IMR-90 (cell line): ENCODE measurements around the gene STEAP3. TPM values are rescaled to one million over a fixed set of nuclear protein-coding genes. Genes with fewer than 3 reads are reported as not detected.

Experiments
- ATAC-seq: fragments of 200-7000 bp; cut with Tn5 transposase; 2 replicates; pipeline ENCODE4 v1.9.1; 2020; ENCODE audit warnings: low read depth, mild to moderate bottlenecking, moderate library complexity
- BruUV-seq: library from RNA; stranded (reverse); fragments of 400-500 nt; replicated peaks from 2 replicates; lab custom pipeline; 2021; lab: Mats Ljungman, UMichigan
- CTCF ChIA-PET: fragments of 300-600 bp; formaldehyde crosslinking; extraction: SDS; loops from one replicate; lab custom pipeline; 2021; ENCODE audit warnings: antibody characterized with exemption; lab: Yijun Ruan, JAX
- POLR2A ChIA-PET: fragments of 300-600 bp; sonication (Branson Sonifier 250); formaldehyde crosslinking; loops from one replicate; lab custom pipeline; 2022; ENCODE audit warnings: antibody characterized with exemption; ENCODE audit not compliant: unreplicated experiment; lab: Charles Lee
- DNase-seq: peaks from one replicate; pipeline ENCODE4 v3.0.0; 2013
- H2AFZ ChIP-seq: replicated peaks from 2 replicates; pipeline ENCODE3; 2013; ENCODE audit warnings: low read length, mild to moderate bottlenecking; ENCODE audit not compliant: poor library complexity
- H2AK5ac ChIP-seq: 2 replicates; pipeline ENCODE4 v1.6.1; 2013; ENCODE audit warnings: low read depth, low read length, inconsistent platforms
- H2AK9ac ChIP-seq: replicated peaks from 2 replicates; pipeline ENCODE3; 2013; ENCODE audit warnings: mild to moderate bottlenecking, low read depth, low read length, moderate library complexity; ENCODE audit not compliant: poor library complexity
- H2BK120ac ChIP-seq: 2 replicates; pipeline ENCODE4 v1.6.1; 2013; ENCODE audit warnings: low read depth, low read length, inconsistent platforms
- H2BK15ac ChIP-seq: 3 replicates; pipeline ENCODE4 v1.6.1; 2013; ENCODE audit warnings: low read depth, low read length, inconsistent platforms
- H2BK20ac ChIP-seq: 2 replicates; pipeline ENCODE4 v1.6.1; 2013; ENCODE audit warnings: low read depth, mild to moderate bottlenecking, inconsistent platforms, low read length, moderate library complexity
- H2BK5ac ChIP-seq: 2 replicates; pipeline ENCODE4 v1.6.1; 2013; ENCODE audit warnings: mild to moderate bottlenecking, low read depth, low read length, inconsistent platforms; ENCODE audit not compliant: poor library complexity, severe bottlenecking
- H3K14ac ChIP-seq: replicated peaks from 2 replicates; pipeline ENCODE4 v1.6.1; 2013; ENCODE audit warnings: low read depth, low read length, inconsistent platforms
- H3K18ac ChIP-seq: 2 replicates; pipeline ENCODE4 v1.6.1; 2013; ENCODE audit warnings: low read depth, low read length, control low read depth
- H3K23ac ChIP-seq: 2 replicates; pipeline ENCODE4 v1.6.1; 2013; ENCODE audit warnings: low read depth, low read length, inconsistent platforms
- H3K27ac ChIP-seq: 2 replicates; pipeline ENCODE4 v1.5.1; 2013; ENCODE audit warnings: mild to moderate bottlenecking, control low read depth, low read length; ENCODE audit not compliant: insufficient read depth
- H3K27me3 ChIP-seq: 2 replicates; pipeline ENCODE4 v1.6.1; 2013; ENCODE audit warnings: low read length; ENCODE audit not compliant: control insufficient read depth, insufficient read depth
- H3K36me3 ChIP-seq: 2 replicates; pipeline ENCODE4 v1.6.1; 2013; ENCODE audit warnings: low read length, mixed read lengths; ENCODE audit not compliant: control insufficient read depth, insufficient read depth
- H3K4ac ChIP-seq: 2 replicates; pipeline ENCODE4 v1.6.1; 2013; ENCODE audit warnings: low read depth, low read length, inconsistent platforms
- H3K4me1 ChIP-seq: 2 replicates; pipeline ENCODE4 v1.6.1; 2013; ENCODE audit warnings: low read length, mixed read lengths; ENCODE audit not compliant: control insufficient read depth, insufficient read depth
- H3K4me2 ChIP-seq: 2 replicates; pipeline ENCODE4 v1.6.1; 2013; ENCODE audit warnings: low read depth, mild to moderate bottlenecking, control low read depth, low read length, moderate library complexity
- H3K4me3 ChIP-seq: 2 replicates; pipeline ENCODE4 v1.5.1; 2013; ENCODE audit warnings: low read depth, mild to moderate bottlenecking, control low read depth, low read length, moderate library complexity; ENCODE audit not compliant: insufficient read depth
- H3K56ac ChIP-seq: 2 replicates; pipeline ENCODE4 v1.6.1; 2013; ENCODE audit warnings: low read length, inconsistent platforms; ENCODE audit not compliant: insufficient read depth; ENCODE audit errors: extremely low read depth
- H3K79me1 ChIP-seq, 2 experiments: 2 replicates each; pipeline ENCODE4 v1.6.1; 2013; ENCODE audit warnings: low read length in 2 of 2, inconsistent platforms in 1 of 2, low read depth in 1 of 2
- H3K9ac ChIP-seq: 2 replicates; pipeline ENCODE4 v1.6.1; 2013; ENCODE audit warnings: low read depth, low read length, control low read depth
- H3K9me1 ChIP-seq: 2 replicates; pipeline ENCODE4 v1.6.1; 2013; ENCODE audit warnings: low read length, inconsistent platforms; ENCODE audit not compliant: insufficient read depth
- H3K9me3 ChIP-seq: 2 replicates; pipeline ENCODE4 v1.6.1; 2013; ENCODE audit warnings: low read length; ENCODE audit not compliant: control insufficient read depth, insufficient read depth
- H4K20me1 ChIP-seq: 2 replicates; pipeline ENCODE4 v1.6.1; 2013; ENCODE audit warnings: low read length, inconsistent platforms; ENCODE audit not compliant: insufficient read depth
- H4K5ac ChIP-seq: 2 replicates; pipeline ENCODE4 v1.6.1; 2013; ENCODE audit warnings: mild to moderate bottlenecking, low read depth, low read length, control low read depth
- H4K8ac ChIP-seq, 2 experiments: 2 replicates each; pipeline ENCODE4 v1.6.1; 2013; ENCODE audit warnings: low read depth in 2 of 2, low read length in 2 of 2, control low read depth in 1 of 2, inconsistent platforms in 1 of 2
- H4K91ac ChIP-seq: 2 replicates; pipeline ENCODE4 v1.6.1; 2013; ENCODE audit warnings: low read depth, low read length, inconsistent platforms; ENCODE audit not compliant: insufficient read depth
- BHLHE40 ChIP-seq: fragments of 150-350 bp; IDR thresholded peaks from 2 replicates; pipeline ENCODE4 v1.6.1; 2016; ENCODE audit warnings: mild to moderate bottlenecking, low read depth, low read length
- CEBPB ChIP-seq: IDR thresholded peaks from 2 replicates; pipeline ENCODE4 v1.6.1; 2012; ENCODE audit warnings: low read depth, low read length, improper control_type of control experiment
- CHD1 ChIP-seq: IDR thresholded peaks from 2 replicates; pipeline ENCODE4 v1.6.1; 2012; ENCODE audit warnings: low read depth, low read length, improper control_type of control experiment
- CTCF ChIP-seq: conservative IDR thresholded peaks from 2 replicates; pipeline ENCODE4 v1.5.1; 2012; ENCODE audit warnings: mild to moderate bottlenecking, low read depth, low read length, improper control_type of control experiment
- FOS ChIP-seq: fragments of 150-350 bp; IDR thresholded peaks from 2 replicates; pipeline ENCODE4 v1.6.1; 2016; ENCODE audit warnings: low read depth, low read length
- MAFK ChIP-seq: IDR thresholded peaks from 2 replicates; pipeline ENCODE4 v1.6.1; 2012; ENCODE audit warnings: low read depth, low read length, improper control_type of control experiment
- MAZ ChIP-seq: IDR thresholded peaks from 2 replicates; pipeline ENCODE4 v1.6.1; 2012; ENCODE audit warnings: low read depth, mild to moderate bottlenecking, low read length, improper control_type of control experiment, moderate library complexity, borderline replicate concordance
- MXI1 ChIP-seq: IDR thresholded peaks from 2 replicates; pipeline ENCODE4 v1.6.1; 2012; ENCODE audit warnings: low read depth, mild to moderate bottlenecking, low read length, moderate library complexity, borderline replicate concordance
- NFE2L2 ChIP-seq: fragments of 150-350 bp; IDR thresholded peaks from 2 replicates; pipeline ENCODE4 v1.6.1; 2016; ENCODE audit warnings: low read depth, mild to moderate bottlenecking, low read length
- POLR2A ChIP-seq: IDR thresholded peaks from 2 replicates; pipeline ENCODE4 v1.6.1; 2012; ENCODE audit warnings: mild to moderate bottlenecking, low read depth, low read length
- RAD21 ChIP-seq: IDR thresholded peaks from 2 replicates; pipeline ENCODE4 v1.6.1; 2012; ENCODE audit warnings: low read length, improper control_type of control experiment
- RCOR1 ChIP-seq: IDR thresholded peaks from 2 replicates; pipeline ENCODE4 v1.6.1; 2012; ENCODE audit warnings: mild to moderate bottlenecking, low read length, improper control_type of control experiment; ENCODE audit not compliant: insufficient replicate concordance
- RFX5 ChIP-seq: IDR thresholded peaks from 2 replicates; pipeline ENCODE4 v1.8.0; 2012; ENCODE audit warnings: low read depth, mild to moderate bottlenecking, low read length, moderate library complexity
- SMC3 ChIP-seq: fragments of 150-350 bp; IDR thresholded peaks from 2 replicates; pipeline ENCODE4 v1.6.1; 2016; ENCODE audit warnings: low read depth, mild to moderate bottlenecking, antibody characterized with exemption, low read length, moderate library complexity
- WGBS, 2 experiments: methylation state at CpG; one replicate each; pipeline versions ENCODE4 v1.1.5 to v1.1.7; 2013; ENCODE audit warnings: missing lambda C conversion rate in 2 of 2; ENCODE audit not compliant: insufficient read length in 1 of 2; ENCODE audit errors: extremely low coverage in 2 of 2; 5-methylcytosine and 5-hydroxymethylcytosine counted together
- dilution Hi-C: fragments of 300-500 bp; cut with HindIII; formaldehyde crosslinking; loops from one replicate; pipeline ENCODE4 v1.14.3; 2018; ENCODE audit warnings: low sequenced_read_pairs; ENCODE audit not compliant: unreplicated experiment
- in situ Hi-C: fragments of 300-500 bp; cut with MboI; formaldehyde crosslinking; loops from 3 replicates; pipeline ENCODE4 v1.14.3; 2019; ENCODE audit warnings: low sequenced_read_pairs, inconsistent platforms, mixed read lengths
- intact Hi-C: fragments of 100-400 bp; cut with micrococcal nuclease; formaldehyde crosslinking; loops from 2 replicates; pipeline ENCODE4 v1.10.0; 2022
- polyA plus RNA-seq, 3 experiments: library from polyadenylated mRNA; depleted of rRNA; stranded (reverse); fragments of >200 nt; gene quantifications; 2 replicates each; pipeline ENCODE4 v1.2.3, GENCODE V29; 2012; ENCODE audit warnings: low replicate concordance in 1 of 3
- total RNA-seq: library from RNA; depleted of rRNA; stranded (reverse); fragments of >200 nt; gene quantifications from 2 replicates; pipeline ENCODE4 v1.2.3, GENCODE V29; 2012
- TF ChIP-seq, protein P1 (sequence below): fragments of 150-350 bp; IDR thresholded peaks from 2 replicates; pipeline ENCODE4 v1.6.1; 2016; ENCODE audit warnings: low read depth, mild to moderate bottlenecking, low read length, moderate library complexity, borderline replicate concordance
- TF ChIP-seq, protein P2 (sequence below): fragments of 150-350 bp; IDR thresholded peaks from 2 replicates; pipeline ENCODE4 v1.6.1; 2017; ENCODE audit warnings: mild to moderate bottlenecking, antibody characterized with exemption, low read length, low read depth

The STEAP3 gene
- total and polyA plus RNA-seq, 2 of the 4 experiments (the other 2 are of a cell fraction) = 19.4 to 43.9 TPM

DNA sequence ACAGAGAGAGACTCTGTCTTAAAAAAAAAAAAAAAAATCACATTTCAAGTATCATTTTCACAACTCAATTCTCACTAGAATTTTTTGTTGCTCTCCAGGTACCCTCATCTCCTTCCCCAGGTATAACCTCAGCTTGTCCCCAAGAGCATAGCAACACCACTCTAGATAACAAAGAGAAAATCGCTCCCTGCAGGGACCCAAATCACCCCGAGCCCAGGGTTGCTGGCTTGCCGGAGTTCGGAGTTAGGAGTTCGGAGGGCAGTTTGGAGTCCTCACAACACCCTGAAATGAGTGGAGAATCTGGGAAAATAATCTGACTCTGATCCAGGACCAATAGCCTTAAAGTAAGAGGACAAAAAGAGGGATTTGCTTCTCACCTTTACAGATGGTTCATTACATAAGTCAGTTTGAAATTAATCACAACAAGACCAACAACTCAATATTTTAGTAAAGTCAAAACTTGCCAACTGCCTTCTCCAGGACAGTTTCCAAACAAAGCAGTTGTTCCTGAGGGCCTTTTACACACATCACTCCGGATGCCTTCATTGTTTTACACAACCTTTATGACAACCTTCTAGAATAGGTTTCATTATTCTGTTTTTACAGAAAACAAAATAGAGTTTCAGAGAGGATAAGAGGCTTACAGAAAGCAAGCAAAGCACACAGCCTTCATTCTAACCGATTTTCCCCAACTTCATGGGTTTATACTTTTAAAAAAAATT is 83.9 kb downstream of the STEAP3 start:
- Histone ChIP-seq H2AK5ac (no peak overlapping the region), H3K27ac (no peak overlapping the region), H3K4me3 (no peak overlapping the region), H3K18ac (no peak overlapping the region), H2BK15ac (no peak overlapping the region), H3K27me3 (no peaks in the 10 kb centered on the region), H3K4me1 (no peaks in the 10 kb centered on the region), H3K4ac (no peak overlapping the region), H3K9me1 (no peaks in the 10 kb centered on the region), H3K9me3 (no peaks in the 10 kb centered on the region), H3K4me2 (no peak overlapping the region), H4K5ac (no peak overlapping the region), H4K20me1 (no peaks in the 10 kb centered on the region), H3K79me1 (no peaks in the 10 kb centered on the region), H4K8ac (no peak overlapping the region), H2BK5ac (no peak overlapping the region), H2BK120ac (no peak overlapping the region), H2BK20ac (no peak overlapping the region), H2AK9ac (no peak overlapping the region), H3K36me3 (no peaks in the 10 kb centered on the region), H3K56ac (no peak overlapping the region), H3K9ac (no peak overlapping the region), H3K14ac (no peak overlapping the region), H4K91ac (no peak overlapping the region), H2AFZ (no peak overlapping the region), H3K23ac (no peak overlapping the region)
- DNase-seq (no peak), ATAC-seq (no peak)
- ChIA-PET POLR2A (no interaction called here), CTCF (no interaction called here)
- dilution Hi-C loops (no loop called here), in situ Hi-C loops (no loop called here), intact Hi-C loops (no loop called here)
- no CpG with 5 or more reads among the region's 7 CpGs for WGBS, 2 experiments
- TF ChIP-seq MXI1 = no peak
- TF ChIP-seq NFE2L2 = no peak
- no peak for TF ChIP-seq CTCF
- TF ChIP-seq MAZ = no peak
- no peak for TF ChIP-seq RCOR1
- TF ChIP-seq RFX5 = no peak
- no peak for TF ChIP-seq CHD1
- TF ChIP-seq, protein P1, sequence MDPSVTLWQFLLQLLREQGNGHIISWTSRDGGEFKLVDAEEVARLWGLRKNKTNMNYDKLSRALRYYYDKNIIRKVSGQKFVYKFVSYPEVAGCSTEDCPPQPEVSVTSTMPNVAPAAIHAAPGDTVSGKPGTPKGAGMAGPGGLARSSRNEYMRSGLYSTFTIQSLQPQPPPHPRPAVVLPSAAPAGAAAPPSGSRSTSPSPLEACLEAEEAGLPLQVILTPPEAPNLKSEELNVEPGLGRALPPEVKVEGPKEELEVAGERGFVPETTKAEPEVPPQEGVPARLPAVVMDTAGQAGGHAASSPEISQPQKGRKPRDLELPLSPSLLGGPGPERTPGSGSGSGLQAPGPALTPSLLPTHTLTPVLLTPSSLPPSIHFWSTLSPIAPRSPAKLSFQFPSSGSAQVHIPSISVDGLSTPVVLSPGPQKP = no peak
- TF ChIP-seq MAFK = no peak
- TF ChIP-seq BHLHE40 = no peak
- TF ChIP-seq FOS = no peak
- no peak for TF ChIP-seq POLR2A
- TF ChIP-seq, protein P2, sequence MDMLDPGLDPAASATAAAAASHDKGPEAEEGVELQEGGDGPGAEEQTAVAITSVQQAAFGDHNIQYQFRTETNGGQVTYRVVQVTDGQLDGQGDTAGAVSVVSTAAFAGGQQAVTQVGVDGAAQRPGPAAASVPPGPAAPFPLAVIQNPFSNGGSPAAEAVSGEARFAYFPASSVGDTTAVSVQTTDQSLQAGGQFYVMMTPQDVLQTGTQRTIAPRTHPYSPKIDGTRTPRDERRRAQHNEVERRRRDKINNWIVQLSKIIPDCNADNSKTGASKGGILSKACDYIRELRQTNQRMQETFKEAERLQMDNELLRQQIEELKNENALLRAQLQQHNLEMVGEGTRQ = no peak
- TF ChIP-seq RAD21 = no peak
- TF ChIP-seq CEBPB = no peak
- no peak for TF ChIP-seq SMC3
- no TSS peak for BruUV-seq
